Gastroesophageal sphincter (tissue), 4 donors: ENCODE measurements around the gene UBE2J2. TPM values are rescaled to one million over a fixed set of nuclear protein-coding genes. Genes with fewer than 3 reads are reported as not detected.

Experiments
- ATAC-seq: fragments of 150-250 bp; one replicate; pipeline ENCODE4 v1.9.1; 2016; ENCODE audit warnings: mild to moderate bottlenecking, moderate library complexity
- H3K27ac ChIP-seq, 4 donors: fragments of 200-600 bp; sonication (generic) in 3 of 4; 1 replicate in 3 of 4; 2 replicates in 1 of 4; pipeline ENCODE4 v1.5.1; 2016 to 2019
- H3K27me3 ChIP-seq: fragments of 200-600 bp; sonication (generic); one replicate; pipeline ENCODE4 v1.5.1; 2019
- H3K36me3 ChIP-seq, 2 donors: fragments of 200-600 bp; sonication (generic); one replicate each; pipeline ENCODE4 v1.5.1; 2019; ENCODE audit warnings: control low read depth in 1 of 2
- H3K4me1 ChIP-seq, 3 donors: fragments of 200-600 bp; sonication (generic); 1 replicate in 2 of 3; 2 replicates in 1 of 3; pipeline ENCODE4 v1.5.1; 2016 to 2019; ENCODE audit warnings: control low read depth in 2 of 3
- H3K4me3 ChIP-seq, 2 donors: fragments of 200-600 bp; sonication (generic); one replicate each; pipeline ENCODE4 v1.5.1; 2019; ENCODE audit warnings: mild to moderate bottlenecking in 1 of 2, moderate library complexity in 1 of 2
- H3K9me3 ChIP-seq, 3 donors: fragments of 200-600 bp; sonication (generic); one replicate each; pipeline ENCODE4 v1.5.1; 2017 to 2019; ENCODE audit warnings: control low read depth in 2 of 3
- CTCF ChIP-seq, 4 experiments: fragments of 200-600 bp in 2 of 4; fragments of 450-650 bp in 2 of 4; sonication (generic) in 1 of 4; IDR thresholded peaks; one replicate each; pipeline ENCODE4 v1.5.1; 2017 to 2019; ENCODE audit warnings: antibody characterized with exemption in 4 of 4, mild to moderate bottlenecking in 2 of 4, moderate library complexity in 2 of 4
- EP300 ChIP-seq: sonication (generic); formaldehyde crosslinking; IDR thresholded peaks from one replicate; pipeline ENCODE4 v1.6.1; 2017; ENCODE audit warnings: antibody characterized with exemption, mild to moderate bottlenecking
- POLR2A ChIP-seq, 2 donors: fragments of 450-650 bp; IDR thresholded peaks; one replicate each; pipeline ENCODE4 v1.6.1; 2017; ENCODE audit warnings: antibody characterized with exemption in 2 of 2, mild to moderate bottlenecking in 2 of 2, moderate library complexity in 1 of 2
- POLR2AphosphoS5 ChIP-seq: sonication (generic); formaldehyde crosslinking; IDR thresholded peaks from one replicate; pipeline ENCODE4 v1.6.1; 2017; ENCODE audit warnings: antibody characterized with exemption
- WGBS, 2 donors: methylation state at CpG; one replicate each; pipeline ENCODE4 v1.1.5; 2018; ENCODE audit warnings: low coverage in 1 of 2; 5-methylcytosine and 5-hydroxymethylcytosine counted together
- total RNA-seq, 4 donors: library from RNA; depleted of rRNA; stranded (reverse); fragments of >200 nt; gene quantifications; one replicate each; pipeline ENCODE4 v1.1.0, GENCODE V29; 2016

UBE2J2 gene
- total RNA-seq, 4 donors from 2014 or later, result 28.1 to 47.0 (median 37.9) TPM

- peaks cover 64% of the 10 kb centered on the region for H3K27me3 ChIP-seq
- no peak overlapping the region for H3K4me3 ChIP-seq
- no peaks in the 10 kb centered on the region for H3K9me3 ChIP-seq
- no peaks in the 10 kb centered on the region for H3K36me3 ChIP-seq
- ATAC-seq, result no peak
- TF ChIP-seq EP300 (no peak), POLR2A (IDR thresholded peaks at IDR 0.05) (no peak), POLR2AphosphoS5 (no peak), CTCF (IDR thresholded peaks at IDR 0.05) (no peak)
- no peak overlapping the region for H3K27ac ChIP-seq
- 20% methylated on average over 1 of the region's 11 CpGs; no CpG with 5 or more reads in 1 of the 2 donors for WGBS, 2 donors
- peaks cover 0 to 30% (median 6%) of the 10 kb centered on the region in 3 donors for H3K4me1 ChIP-seq
Measured at GRCh38 chr1:1207571-1207892, 66.1 kb downstream of the UBE2J2 start.

GRCh38 chr1:1206966-1207531, 66.6 kb downstream of the UBE2J2 start:
- no peak for TF ChIP-seq POLR2A (IDR thresholded peaks at IDR 0.05)
- TF ChIP-seq POLR2AphosphoS5, result no peak
- TF ChIP-seq EP300, result no peak
- no peak for TF ChIP-seq CTCF (IDR thresholded peaks at IDR 0.05)
- ATAC-seq, result no peak
- peaks cover 67% of the 10 kb centered on the region for H3K27me3 ChIP-seq
- H3K27ac ChIP-seq, result no peak overlapping the region
- H3K4me1 ChIP-seq, result peaks cover 0 to 30% (median 6%) of the 10 kb centered on the region in 3 donors
- H3K4me3 ChIP-seq, result no peak overlapping the region
- no peaks in the 10 kb centered on the region for H3K36me3 ChIP-seq
- no peaks in the 10 kb centered on the region for H3K9me3 ChIP-seq
- 76% methylated on average over 3 of the region's 19 CpGs; no CpG with 5 or more reads in 1 of the 2 donors for WGBS, 2 donors

- peak within 1 kb of the TSS in 1 of 2 donors; percentile 30 for H3K4me3 ChIP-seq
- no peak within 1 kb of the TSS for H3K27ac ChIP-seq
- no peaks in the 10 kb centered on the region for H3K9me3 ChIP-seq
- H3K36me3 ChIP-seq, result no peaks in the 10 kb centered on the region
- no peak for ATAC-seq
- H3K27me3 ChIP-seq, result peaks cover 69% of the 10 kb centered on the region
- no CpG with 5 or more reads among the region's 49 CpGs for WGBS, 2 donors
- peaks cover 0 to 32% (median 6%) of the 10 kb centered on the region in 3 donors for H3K4me1 ChIP-seq
- TF ChIP-seq POLR2AphosphoS5 (no peak), EP300 (no peak), POLR2A (IDR thresholded peaks at IDR 0.05) (no peak), CTCF (IDR thresholded peaks at IDR 0.05) (no peak)
Measured at GRCh38 chr1:1206376-1206965, 67.2 kb downstream of the UBE2J2 start, which contains the start of gene TNFRSF18. TSS of gene TNFRSF18 (minus strand) at chr1:1206592. CDS start at chr1:1206571, 21 bp downstream.

- no peak for TF ChIP-seq POLR2AphosphoS5
- TF ChIP-seq EP300, result no peak
- no peak for TF ChIP-seq POLR2A (IDR thresholded peaks at IDR 0.05)
- no peak for TF ChIP-seq CTCF (IDR thresholded peaks at IDR 0.05)
- H3K27me3 ChIP-seq, result peaks cover 75% of the 10 kb centered on the region
- H3K4me3 ChIP-seq, result peak overlapping the region in 1 of 2 donors; percentile 30
- peaks cover 0 to 38% (median 6%) of the 10 kb centered on the region in 3 donors for H3K4me1 ChIP-seq
- no peak overlapping the region for H3K27ac ChIP-seq
- ATAC-seq, result no peak
- WGBS, 2 donors, result no CpG with 5 or more reads among the region's 31 CpGs
- no peaks in the 10 kb centered on the region for H3K9me3 ChIP-seq
- no peaks in the 10 kb centered on the region for H3K36me3 ChIP-seq
Measured at GRCh38 chr1:1205769-1206375, 67.8 kb downstream of the UBE2J2 start.
